Upper lobe of left lung (tissue), 6 donors: ENCODE results near the gene SLC15A1. TPM values are rescaled to one million over a fixed set of nuclear protein-coding genes. Genes with fewer than 3 reads are reported as not detected.

ENCODE experiments used
- ATAC-seq, 2 donors: fragments of 200-7000 bp; cut with Tn5 transposase; one replicate each; pipeline ENCODE4 v1.9.1; 2022; ENCODE audit warnings: mild to moderate bottlenecking in 2 of 2, moderate library complexity in 2 of 2; ENCODE audit not compliant: low FRiP score in 2 of 2
- DNase-seq, 2 donors: peaks; one replicate each; pipeline ENCODE4 v3.0.0-alpha.2; 2019 to 2020
- H3K27ac ChIP-seq, 4 donors: fragments of 200-600 bp; sonication (generic); one replicate each; pipeline ENCODE4 v1.5.1; 2016 to 2019
- H3K27me3 ChIP-seq, 4 donors: fragments of 200-600 bp; sonication (generic); one replicate each; pipeline ENCODE4 v1.5.1; 2017 to 2019
- H3K36me3 ChIP-seq, 4 donors: fragments of 200-600 bp; sonication (generic); one replicate each; pipeline ENCODE4 v1.5.1; 2016 to 2019
- H3K4me1 ChIP-seq, 4 donors: fragments of 200-600 bp; sonication (generic); one replicate each; pipeline ENCODE4 v1.5.1; 2018 to 2019
- H3K4me3 ChIP-seq, 4 donors: fragments of 200-600 bp; sonication (generic); one replicate each; pipeline ENCODE4 v1.5.1; 2017 to 2019; ENCODE audit warnings: mild to moderate bottlenecking in 2 of 4, moderate library complexity in 1 of 4
- H3K9me3 ChIP-seq, 4 donors: fragments of 200-600 bp; sonication (generic); one replicate each; pipeline ENCODE4 v1.5.1; 2018 to 2019
- CTCF ChIP-seq, 6 experiments: fragments of 450-650 bp in 4 of 6; fragments of 200-600 bp in 2 of 6; sonication (generic) in 2 of 6; IDR thresholded peaks; one replicate each; pipeline ENCODE4 v1.5.1; 2016 to 2019; ENCODE audit warnings: antibody characterized with exemption in 6 of 6
- EP300 ChIP-seq, 4 donors: sonication (generic); formaldehyde crosslinking; IDR thresholded peaks; one replicate each; pipeline ENCODE4 v1.5.1; 2017; ENCODE audit warnings: antibody characterized with exemption in 4 of 4, control low read depth in 2 of 4
- POLR2A ChIP-seq, 4 donors: fragments of 450-650 bp; IDR thresholded peaks; one replicate each; pipeline ENCODE4 v1.5.1; 2016 to 2017; ENCODE audit warnings: antibody characterized with exemption in 4 of 4, mild to moderate bottlenecking in 2 of 4
- POLR2AphosphoS5 ChIP-seq, 2 donors: sonication (generic); formaldehyde crosslinking; IDR thresholded peaks; one replicate each; pipeline ENCODE4 v1.5.1; 2017; ENCODE audit warnings: antibody characterized with exemption in 2 of 2
- WGBS, 2 donors: methylation state at CpG; one replicate each; pipeline ENCODE4 v1.1.5; 2017 to 2018; 5-methylcytosine and 5-hydroxymethylcytosine counted together
- total RNA-seq, 6 donors: library from RNA; depleted of rRNA in 4 of 6; stranded (reverse); fragments of >200 nt in 4 of 6; gene quantifications; one replicate each; pipeline versions ENCODE4 v1.1.0 to v1.2.1, GENCODE V29; 2016 to 2021
- donor health status: DM: no; HTN: no; CAD: no; lungs with moderate emphysema.
- donor health status: DM: no; HTN: yes; CAD: no; lungs with severe emphysema.

Gene SLC15A1
- total RNA-seq, 6 donors from 2014 or later = 0.07 to 0.23 (median 0.15) TPM; not detected in 3

GRCh38 chr13:98719527-98720250 is 32.8 kb downstream of the SLC15A1 start:
- Histone ChIP-seq H3K27ac (no peak overlapping the region), H3K4me3 (no peak overlapping the region), H3K36me3 (no peaks in the 10 kb centered on the region), H3K9me3 (no peaks in the 10 kb centered on the region), H3K27me3 (no peaks in the 10 kb centered on the region), H3K4me1 (no peaks in the 10 kb centered on the region)
- WGBS, 2 donors = 90 to 92% methylated on average over 7 of the region's 7 CpGs
- no peak for DNase-seq
- TF ChIP-seq POLR2A (IDR thresholded peaks at IDR 0.05) (no peak), POLR2AphosphoS5 (IDR thresholded peaks at IDR 0.05) (no peak), EP300 (IDR thresholded peaks at IDR 0.05) (no peak), CTCF (IDR thresholded peaks at IDR 0.05) (no peak)
- ATAC-seq = no peak

- DNase-seq = no peak
- no peaks in the 10 kb centered on the region for H3K9me3 ChIP-seq
- no peak overlapping the region for H3K4me3 ChIP-seq
- H3K4me1 ChIP-seq = no peaks in the 10 kb centered on the region
- ATAC-seq = no peak
- no peak for TF ChIP-seq CTCF (IDR thresholded peaks at IDR 0.05)
- no peak for TF ChIP-seq EP300 (IDR thresholded peaks at IDR 0.05)
- no peak for TF ChIP-seq POLR2A (IDR thresholded peaks at IDR 0.05)
- no peak for TF ChIP-seq POLR2AphosphoS5 (IDR thresholded peaks at IDR 0.05)
- H3K27ac ChIP-seq = no peak overlapping the region
- no peaks in the 10 kb centered on the region for H3K36me3 ChIP-seq
- no peaks in the 10 kb centered on the region for H3K27me3 ChIP-seq
- WGBS, 2 donors = 93 to 94% methylated on average over 6 of the region's 6 CpGs
Measured at GRCh38 chr13:98717891-98718290, 34.6 kb downstream of the SLC15A1 start.

- no peaks in the 10 kb centered on the region for H3K27me3 ChIP-seq
- H3K36me3 ChIP-seq = no peaks in the 10 kb centered on the region
- no peaks in the 10 kb centered on the region for H3K9me3 ChIP-seq
- TF ChIP-seq POLR2A (IDR thresholded peaks at IDR 0.05) (no peak), EP300 (IDR thresholded peaks at IDR 0.05) (no peak), CTCF (IDR thresholded peaks at IDR 0.05) (no peak), POLR2AphosphoS5 (IDR thresholded peaks at IDR 0.05) (no peak)
- H3K4me1 ChIP-seq = no peaks in the 10 kb centered on the region
- no peak overlapping the region for H3K27ac ChIP-seq
- DNase-seq (no peak), ATAC-seq (no peak)
- WGBS, 2 donors = 50 to 53% methylated on average over 5 of the region's 5 CpGs
- no peak overlapping the region for H3K4me3 ChIP-seq
Measured at GRCh38 chr13:98717256-98717655, 35.2 kb downstream of the SLC15A1 start.

GRCh38 chr13:98710521-98710920 is 42.0 kb downstream of the SLC15A1 start:
- DNase-seq = no peak
- 84 to 90% methylated on average over 7 of the region's 7 CpGs for WGBS, 2 donors

More at GRCh38 chr13:98710521-98710920, 42.0 kb downstream of the SLC15A1 start:
- Histone ChIP-seq H3K27me3 (no peaks in the 10 kb centered on the region), H3K27ac (no peak overlapping the region), H3K4me1 (no peaks in the 10 kb centered on the region), H3K36me3 (no peaks in the 10 kb centered on the region), H3K9me3 (no peaks in the 10 kb centered on the region), H3K4me3 (no peak overlapping the region)
- no peak for TF ChIP-seq EP300 (IDR thresholded peaks at IDR 0.05)
- TF ChIP-seq POLR2AphosphoS5 (IDR thresholded peaks at IDR 0.05) = no peak
- no peak for TF ChIP-seq CTCF (IDR thresholded peaks at IDR 0.05)
- TF ChIP-seq POLR2A (IDR thresholded peaks at IDR 0.05) = no peak
- no peak for ATAC-seq
